ENCODE data around the gene ZDHHC18.

DNA sequence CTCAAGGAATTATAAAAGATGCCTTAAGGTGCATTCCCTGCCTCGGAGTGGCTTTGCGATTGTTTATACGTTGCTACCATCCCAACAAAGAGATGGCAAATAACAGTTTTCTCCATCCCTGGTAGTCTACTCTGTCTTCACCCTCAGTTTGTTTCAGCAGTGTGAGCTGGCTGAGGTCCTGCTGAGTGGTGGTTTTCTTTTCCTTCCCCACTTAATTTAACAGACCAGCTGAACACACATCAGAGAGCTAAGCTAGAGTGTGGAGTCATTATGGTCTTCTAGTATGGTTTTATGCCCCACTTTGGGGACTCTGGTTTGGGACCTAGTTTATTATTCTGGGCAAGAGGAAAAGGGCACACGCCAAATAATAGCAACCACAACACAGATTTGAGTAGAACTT is 36.6 kb upstream of the ZDHHC18 start:
- TF ChIP-seq RAD21 (IDR thresholded peaks at IDR 0.05; ENCODE audit: low read depth) (no peak), REST (IDR thresholded peaks at IDR 0.05; ENCODE audit: low read depth) (no peak), MAX (IDR thresholded peaks at IDR 0.05) (no peak), EP300 (IDR thresholded peaks at IDR 0.05; ENCODE audit: borderline replicate concordance) (no peak)

Data from Ishikawa (cell line).